Putamen (tissue), 1 donor: ENCODE results near the gene DHRS7.

Source experiments
- DNase-seq: peaks from one replicate; pipeline ENCODE4 v3.0.0-alpha.2; 2016; ENCODE audit warnings: low spot score

Gene DHRS7

GRCh38 chr14:60164712-60165546 is at the start of gene DHRS7:
TSS of gene DHRS7 (minus strand) at chr14:60165398. CDS start at chr14:60165309, 89 bp downstream.
- peak; percentile 87 for DNase-seq

GRCh38 chr14:60214415-60215126 is 49.4 kb upstream of the DHRS7 start:
- DNase-seq: no peak

- DNase-seq: no peak
Observed at GRCh38 chr14:60214003-60214402, 48.8 kb upstream of the DHRS7 start.

GRCh38 chr14:60212503-60213371 is 47.5 kb upstream of the DHRS7 start:
- DNase-seq: no peak

GRCh38 chr14:60211153-60211552 is 46.0 kb upstream of the DHRS7 start:
- no peak for DNase-seq

GRCh38 chr14:60210703-60211102 is 45.5 kb upstream of the DHRS7 start:
- no peak for DNase-seq

GRCh38 chr14:60206837-60207533 is 41.8 kb upstream of the DHRS7 start:
- no peak for DNase-seq

GRCh38 chr14:60206249-60206670 is 41.1 kb upstream of the DHRS7 start:
- DNase-seq: no peak

GRCh38 chr14:60204843-60205774 is 39.9 kb upstream of the DHRS7 start:
- no peak for DNase-seq

GRCh38 chr14:60204104-60204842 is 39.1 kb upstream of the DHRS7 start:
- DNase-seq: no peak

GRCh38 chr14:60199321-60199720 is 34.1 kb upstream of the DHRS7 start:
- DNase-seq: no peak

- no peak for DNase-seq
Observed at GRCh38 chr14:60197629-60198303, 32.6 kb upstream of the DHRS7 start.

GRCh38 chr14:60196291-60196690 is 31.1 kb upstream of the DHRS7 start:
- no peak for DNase-seq

- DNase-seq: no peak
Observed at GRCh38 chr14:60195179-60195810, 30.1 kb upstream of the DHRS7 start.

- no peak for DNase-seq
Observed at GRCh38 chr14:60189923-60190840, 25.0 kb upstream of the DHRS7 start.

GRCh38 chr14:60188696-60189095 is 23.5 kb upstream of the DHRS7 start:
- no peak for DNase-seq

- DNase-seq: no peak
Observed at GRCh38 chr14:60188115-60188514, 22.9 kb upstream of the DHRS7 start.
